Kidney epithelial cell (primary cell): Measurements from ENCODE around the gene CMTM4. TPM values are rescaled to one million over a fixed set of nuclear protein-coding genes. Genes with fewer than 3 reads are reported as not detected.
A peak's percentile ranks its signal among the peaks of the same experiment; 100 is the strongest.

Experiments
- DNase-seq: peaks from one replicate; pipeline ENCODE4 v3.0.0-alpha.2; 2010; ENCODE audit warnings: low read depth
- H3K27me3 ChIP-seq: 2 replicates; pipeline ENCODE4 v1.6.0; 2011; ENCODE audit warnings: low read length; ENCODE audit not compliant: control insufficient read depth, insufficient read depth
- H3K36me3 ChIP-seq: 2 replicates; pipeline ENCODE4 v1.5.1; 2011; ENCODE audit warnings: low read length; ENCODE audit not compliant: control insufficient read depth, insufficient read depth
- H3K4me3 ChIP-seq: 2 replicates; pipeline ENCODE4 v1.5.1; 2011; ENCODE audit warnings: low read depth, mild to moderate bottlenecking, control low read depth, low read length
- total RNA-seq: library from RNA; depleted of rRNA; stranded (reverse); fragments of >200 nt; gene quantifications from 2 replicates; pipeline ENCODE4 v1.2.3, GENCODE V29; 2015
- TF ChIP-seq, protein P1 (sequence below): IDR thresholded peaks from 2 replicates; pipeline ENCODE4 v1.5.1; 2011; ENCODE audit warnings: mild to moderate bottlenecking, moderate library complexity, low read length, control low read depth, inconsistent platforms; ENCODE audit not compliant: insufficient read depth, poor library complexity, severe bottlenecking

The CMTM4 gene
- total RNA-seq, 1 donor from 2014 or later = 75.2 TPM

DNA sequence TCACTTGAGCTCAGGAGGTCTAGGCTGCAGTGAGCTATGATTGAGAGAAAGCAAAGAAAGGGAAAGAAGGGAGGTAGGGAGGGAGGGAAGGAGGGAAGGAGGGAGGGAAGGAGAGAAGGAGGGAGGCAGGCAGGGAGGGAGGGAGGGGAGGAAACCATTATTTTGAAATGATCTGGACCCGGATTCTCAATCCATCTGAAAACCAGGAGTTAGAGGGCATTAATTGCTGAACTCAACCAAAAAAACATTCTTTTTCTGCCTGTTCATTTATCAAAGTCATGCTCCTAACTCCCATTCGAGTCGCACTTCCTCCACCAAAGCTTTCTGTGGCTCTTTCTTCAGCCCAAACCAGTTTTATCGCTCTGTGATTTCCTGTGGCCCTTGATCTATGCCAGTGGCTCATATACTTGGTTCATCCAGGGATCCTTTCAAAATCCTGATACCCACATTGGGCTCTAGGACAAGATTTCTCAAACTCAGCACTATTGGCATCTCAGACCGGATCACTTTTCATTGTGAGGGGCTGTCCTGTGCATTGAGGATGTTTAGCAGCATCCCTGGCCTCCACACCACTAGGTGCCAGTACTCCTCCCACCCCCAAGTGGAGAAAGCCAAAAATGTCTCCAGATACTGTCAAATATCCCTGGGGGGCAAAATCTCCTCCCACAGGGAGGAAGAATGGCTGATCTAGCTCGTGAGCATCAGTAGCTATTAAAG lies 38.2 kb downstream of the CMTM4 start:
- Histone ChIP-seq H3K27me3 (no peaks in the 10 kb centered on the region), H3K36me3 (no peaks in the 10 kb centered on the region), H3K4me3 (no peak overlapping the region)
- no peak for DNase-seq
- TF ChIP-seq, protein P1, sequence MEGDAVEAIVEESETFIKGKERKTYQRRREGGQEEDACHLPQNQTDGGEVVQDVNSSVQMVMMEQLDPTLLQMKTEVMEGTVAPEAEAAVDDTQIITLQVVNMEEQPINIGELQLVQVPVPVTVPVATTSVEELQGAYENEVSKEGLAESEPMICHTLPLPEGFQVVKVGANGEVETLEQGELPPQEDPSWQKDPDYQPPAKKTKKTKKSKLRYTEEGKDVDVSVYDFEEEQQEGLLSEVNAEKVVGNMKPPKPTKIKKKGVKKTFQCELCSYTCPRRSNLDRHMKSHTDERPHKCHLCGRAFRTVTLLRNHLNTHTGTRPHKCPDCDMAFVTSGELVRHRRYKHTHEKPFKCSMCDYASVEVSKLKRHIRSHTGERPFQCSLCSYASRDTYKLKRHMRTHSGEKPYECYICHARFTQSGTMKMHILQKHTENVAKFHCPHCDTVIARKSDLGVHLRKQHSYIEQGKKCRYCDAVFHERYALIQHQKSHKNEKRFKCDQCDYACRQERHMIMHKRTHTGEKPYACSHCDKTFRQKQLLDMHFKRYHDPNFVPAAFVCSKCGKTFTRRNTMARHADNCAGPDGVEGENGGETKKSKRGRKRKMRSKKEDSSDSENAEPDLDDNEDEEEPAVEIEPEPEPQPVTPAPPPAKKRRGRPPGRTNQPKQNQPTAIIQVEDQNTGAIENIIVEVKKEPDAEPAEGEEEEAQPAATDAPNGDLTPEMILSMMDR = peak; percentile 9

DNA sequence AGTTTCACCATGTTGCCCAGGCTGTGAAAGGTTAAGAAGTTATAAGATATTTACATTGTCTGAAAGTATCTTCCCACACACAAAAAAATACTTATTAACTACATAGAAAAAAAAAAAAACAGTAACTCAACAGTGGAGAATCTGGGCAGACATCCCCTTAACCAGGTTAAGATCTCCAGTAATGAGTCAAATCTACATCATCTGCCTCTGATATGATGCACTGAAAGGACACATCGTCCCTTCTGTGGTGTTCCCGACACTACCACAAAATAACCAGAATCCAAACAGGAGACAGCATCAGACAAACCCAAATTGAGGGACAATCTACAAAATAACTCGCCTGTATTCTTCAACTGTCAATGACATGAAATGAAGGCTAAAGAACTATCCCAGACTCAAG lies 40.0 kb downstream of the CMTM4 start:
- Histone ChIP-seq H3K36me3 (no peaks in the 10 kb centered on the region), H3K4me3 (no peak overlapping the region), H3K27me3 (no peaks in the 10 kb centered on the region)
- TF ChIP-seq, protein P1 = no peak
- DNase-seq = no peak

DNA sequence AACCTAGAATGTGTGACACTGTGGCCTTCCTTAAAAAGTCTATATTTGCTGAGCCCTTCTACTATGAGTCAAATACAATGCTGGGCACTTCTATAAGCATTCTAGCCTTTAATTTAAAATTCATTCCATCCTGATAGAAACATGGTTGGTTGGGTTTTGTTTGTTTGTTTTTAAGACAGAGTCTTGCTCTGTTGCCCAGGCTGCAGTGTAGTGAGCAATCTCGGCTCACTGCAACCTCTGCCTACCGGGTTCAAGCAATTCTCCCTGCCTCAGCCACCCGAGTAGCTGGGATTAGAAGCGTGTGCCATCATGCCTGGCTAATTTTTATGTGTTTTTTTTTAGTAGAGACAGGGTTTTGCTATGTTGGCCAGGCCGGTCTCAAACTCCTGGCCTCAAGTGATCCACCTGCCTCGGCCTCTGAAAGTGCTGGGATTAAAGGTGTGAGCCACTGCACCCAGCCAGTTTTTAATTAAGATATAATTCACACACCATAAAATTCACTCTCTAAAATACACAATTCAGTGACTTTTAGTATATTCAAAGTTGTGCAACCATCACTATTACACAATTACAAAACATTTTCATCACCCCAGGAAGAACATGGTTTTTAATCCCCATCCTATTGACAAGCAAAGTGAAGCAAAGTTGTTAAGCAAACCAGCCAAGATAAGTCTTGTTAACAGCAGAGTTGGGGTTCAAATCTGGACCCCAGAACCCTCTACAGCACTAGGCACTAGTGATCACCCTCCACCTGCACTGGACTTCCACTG lies 42.8 kb downstream of the CMTM4 start:
- DNase-seq = no peak
- no peaks in the 10 kb centered on the region for H3K27me3 ChIP-seq

DNA sequence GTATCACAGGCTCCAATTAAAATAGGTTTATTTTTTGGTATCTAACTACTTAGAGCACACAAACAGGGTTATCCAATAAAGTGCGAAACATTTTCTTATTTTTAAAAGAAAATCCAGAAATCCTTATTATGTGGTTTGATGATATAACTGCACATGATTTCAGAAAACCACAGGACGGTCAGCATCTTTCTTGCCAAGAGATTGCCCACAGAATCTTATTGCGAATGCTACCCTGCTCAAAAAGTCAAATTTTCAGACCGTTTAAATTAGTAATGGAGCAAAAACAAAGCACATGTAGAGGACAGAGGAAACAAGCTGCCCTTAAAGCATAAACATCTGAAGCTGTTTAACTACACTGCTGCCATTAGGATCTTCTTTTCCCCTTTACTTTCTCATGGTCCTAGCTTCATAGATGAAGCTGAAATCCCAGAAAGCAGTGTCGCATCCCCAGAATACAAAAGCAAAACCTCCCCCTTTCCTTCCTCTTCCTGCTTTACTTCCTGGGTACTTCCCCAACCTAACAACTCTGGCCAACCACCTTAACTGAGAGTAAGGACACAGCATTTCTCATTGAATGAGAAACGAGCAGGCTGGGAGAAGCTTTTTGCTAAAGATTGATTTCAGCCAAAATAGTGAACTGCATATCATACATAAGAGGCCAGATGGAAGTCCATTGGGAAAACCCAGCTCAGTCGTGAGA lies 43.7 kb downstream of the CMTM4 start:
- TF ChIP-seq, protein P1 = no peak
- Histone ChIP-seq H3K27me3 (no peaks in the 10 kb centered on the region), H3K4me3 (no peak overlapping the region), H3K36me3 (no peaks in the 10 kb centered on the region)
- DNase-seq = no peak

More for the DNA sequence above, 42.8 kb downstream of the CMTM4 start:
- Histone ChIP-seq H3K4me3 (no peak overlapping the region), H3K36me3 (no peaks in the 10 kb centered on the region)
- TF ChIP-seq, protein P1 = no peak

DNA sequence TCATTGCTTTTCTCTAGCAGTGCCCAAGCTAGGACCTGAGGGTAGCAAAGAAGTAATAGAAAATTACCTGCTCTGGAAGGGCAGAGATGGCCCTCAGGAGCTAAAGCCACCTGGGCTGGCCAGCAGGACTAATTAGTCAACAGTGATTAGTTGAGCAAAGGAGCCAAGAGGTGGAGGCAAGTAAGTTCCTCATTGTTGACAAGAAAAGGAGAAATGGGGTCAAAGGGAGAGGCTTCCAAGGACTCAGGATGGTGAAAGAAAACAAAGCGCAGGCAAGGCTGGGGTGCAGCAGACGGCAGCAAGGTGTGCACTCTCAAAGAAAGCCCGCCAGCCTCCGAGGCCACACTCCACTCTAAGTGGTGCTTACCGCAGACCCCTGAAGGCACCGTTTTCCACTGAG lies 44.6 kb downstream of the CMTM4 start:
- TF ChIP-seq, protein P1 = no peak
- Histone ChIP-seq H3K27me3 (no peaks in the 10 kb centered on the region), H3K4me3 (no peak overlapping the region), H3K36me3 (no peaks in the 10 kb centered on the region)
- DNase-seq = no peak
